Fibroblast of mammary gland (primary cell): Measurements from ENCODE around the gene NPLOC4.
"Not testable (repeated sequence)": the region's sequence is repeated elsewhere in the genome, so short reads cannot be mapped to it uniquely, and the experiment has no call there.

Experiments used
- DNase-seq: peaks from one replicate; pipeline ENCODE4 v3.0.0-alpha.2; 2010; ENCODE audit warnings: low read depth
- H3K4me3 ChIP-seq: 2 replicates; pipeline ENCODE4 v1.5.1; 2011; ENCODE audit warnings: low read depth, mild to moderate bottlenecking, low read length, moderate library complexity; ENCODE audit not compliant: control insufficient read depth
- CTCF ChIP-seq: conservative IDR thresholded peaks from 2 replicates; pipeline ENCODE4 v1.5.1; 2011; ENCODE audit warnings: low read depth, low read length, inconsistent platforms; ENCODE audit not compliant: control insufficient read depth, insufficient read depth

The NPLOC4 gene

GRCh38 chr17:81532490-81533287 lies 104.2 kb downstream of the NPLOC4 start:
- no peak overlapping the region for H3K4me3 ChIP-seq
- DNase-seq, result no peak
- TF ChIP-seq CTCF, result no peak

GRCh38 chr17:81531998-81532404 lies 104.9 kb downstream of the NPLOC4 start:
- DNase-seq, H3K4me3 ChIP-seq: not testable (repeated sequence)

- not testable (repeated sequence) for DNase-seq, H3K4me3 ChIP-seq
Measured at GRCh38 chr17:81531013-81531412, 105.9 kb downstream of the NPLOC4 start.

GRCh38 chr17:81529437-81529803 lies 107.5 kb downstream of the NPLOC4 start:
- TF ChIP-seq CTCF, result no peak
- H3K4me3 ChIP-seq, result no peak overlapping the region
- DNase-seq, result no peak

GRCh38 chr17:81528651-81529436 lies 108.1 kb downstream of the NPLOC4 start:
- no peak for DNase-seq
- no peak for TF ChIP-seq CTCF
- no peak overlapping the region for H3K4me3 ChIP-seq

GRCh38 chr17:81528384-81528650 lies 108.6 kb downstream of the NPLOC4 start:
- no peak for TF ChIP-seq CTCF
- DNase-seq, result no peak
- no peak overlapping the region for H3K4me3 ChIP-seq

GRCh38 chr17:81527591-81528383 lies 109.1 kb downstream of the NPLOC4 start, which contains the start of gene FSCN2:
Gene FSCN2 (plus strand): TSS chr17:81528377. CDS start chr17:81528532, 155 bp downstream.
- no peak within 1 kb of the TSS for H3K4me3 ChIP-seq
- peak; percentile 33 for DNase-seq
- peak; percentile 26 for TF ChIP-seq CTCF
